ENCODE results near the gene CSF2RB.

Gene CSF2RB

DNA sequence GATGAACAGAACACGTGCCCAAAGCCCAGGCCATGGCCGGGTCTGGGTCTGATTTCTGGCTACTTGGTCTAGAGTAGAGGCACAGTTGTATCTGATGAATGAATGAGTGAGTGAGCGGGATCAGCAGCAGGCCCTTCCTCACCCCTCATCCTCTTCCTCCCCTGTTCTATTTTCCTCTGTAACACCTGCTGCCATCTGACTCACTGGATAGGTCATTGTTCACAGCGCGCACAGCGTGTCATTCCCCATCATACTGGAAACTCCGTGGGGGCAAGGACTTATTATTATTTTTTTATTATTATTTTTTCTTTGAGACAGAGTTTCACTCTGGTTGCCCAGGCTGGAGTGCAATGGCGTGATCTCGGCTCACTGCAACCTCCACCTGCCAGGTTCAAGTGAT is 38.7 kb upstream of the CSF2RB start:
- H3K27ac ChIP-seq: no peak overlapping the region
- ChIA-PET POLR2A (ENCODE audit: low non-redundant PET) (no interaction called here), CTCF (interaction anchor here (1.8 kb wide), 1 partner anchor 18 kb away, joined by 7 read pairs; no protein-coding TSS in a partner anchor)
- no peak for DNase-seq (ENCODE audit: low spot score)
- TF ChIP-seq, protein P1, sequence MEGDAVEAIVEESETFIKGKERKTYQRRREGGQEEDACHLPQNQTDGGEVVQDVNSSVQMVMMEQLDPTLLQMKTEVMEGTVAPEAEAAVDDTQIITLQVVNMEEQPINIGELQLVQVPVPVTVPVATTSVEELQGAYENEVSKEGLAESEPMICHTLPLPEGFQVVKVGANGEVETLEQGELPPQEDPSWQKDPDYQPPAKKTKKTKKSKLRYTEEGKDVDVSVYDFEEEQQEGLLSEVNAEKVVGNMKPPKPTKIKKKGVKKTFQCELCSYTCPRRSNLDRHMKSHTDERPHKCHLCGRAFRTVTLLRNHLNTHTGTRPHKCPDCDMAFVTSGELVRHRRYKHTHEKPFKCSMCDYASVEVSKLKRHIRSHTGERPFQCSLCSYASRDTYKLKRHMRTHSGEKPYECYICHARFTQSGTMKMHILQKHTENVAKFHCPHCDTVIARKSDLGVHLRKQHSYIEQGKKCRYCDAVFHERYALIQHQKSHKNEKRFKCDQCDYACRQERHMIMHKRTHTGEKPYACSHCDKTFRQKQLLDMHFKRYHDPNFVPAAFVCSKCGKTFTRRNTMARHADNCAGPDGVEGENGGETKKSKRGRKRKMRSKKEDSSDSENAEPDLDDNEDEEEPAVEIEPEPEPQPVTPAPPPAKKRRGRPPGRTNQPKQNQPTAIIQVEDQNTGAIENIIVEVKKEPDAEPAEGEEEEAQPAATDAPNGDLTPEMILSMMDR (conservative IDR thresholded peaks at IDR 0.05; ENCODE audit: low read depth): no peak

DNA sequence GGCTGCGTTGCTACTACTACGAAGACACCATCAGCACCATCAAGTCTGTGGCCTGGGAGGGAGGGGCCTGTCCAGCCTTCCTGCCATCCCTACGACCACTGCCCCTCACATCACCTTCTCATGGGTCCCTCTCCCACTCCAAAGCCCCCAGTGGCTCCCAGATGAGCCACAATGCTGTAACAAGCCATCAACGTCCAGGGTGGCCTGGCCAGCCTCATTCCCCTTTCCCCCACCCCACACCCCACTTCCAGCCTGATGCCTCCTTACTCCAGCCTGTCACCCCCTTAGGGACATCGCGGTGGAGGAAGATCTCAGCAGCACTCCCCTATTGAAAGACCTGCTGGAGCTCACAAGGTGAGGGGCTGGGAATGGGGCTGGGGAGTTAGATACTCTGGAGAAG is 37.7 kb upstream of the CSF2RB start:
- TF ChIP-seq, protein P1 (conservative IDR thresholded peaks at IDR 0.05; ENCODE audit: low read depth): no peak
- H3K27ac ChIP-seq: no peak overlapping the region
- no peak for DNase-seq (ENCODE audit: low spot score)
- CTCF ChIA-PET: no interaction called here
- POLR2A ChIA-PET (ENCODE audit: low non-redundant PET): no interaction called here

GRCh38 chr22:36879775-36880174 is 33.7 kb upstream of the CSF2RB start:
- DNase-seq (ENCODE audit: low spot score): no peak
- POLR2A ChIA-PET (ENCODE audit: low non-redundant PET): no interaction called here
- CTCF ChIA-PET: no interaction called here
- TF ChIP-seq, protein P1 (conservative IDR thresholded peaks at IDR 0.05; ENCODE audit: low read depth): no peak
- H3K27ac ChIP-seq: no peak overlapping the region

GRCh38 chr22:36881504-36882245 is 31.8 kb upstream of the CSF2RB start:
- ChIA-PET POLR2A (ENCODE audit: low non-redundant PET) (no interaction called here), CTCF (no interaction called here)
- DNase-seq (ENCODE audit: low spot score): no peak
- no peak overlapping the region for H3K27ac ChIP-seq
- TF ChIP-seq, protein P1 (conservative IDR thresholded peaks at IDR 0.05; ENCODE audit: low read depth): no peak

GRCh38 chr22:36884349-36885158 is 28.9 kb upstream of the CSF2RB start:
- POLR2A ChIA-PET (ENCODE audit: low non-redundant PET): no interaction called here
- DNase-seq (ENCODE audit: low spot score): no peak
- TF ChIP-seq, protein P1 (conservative IDR thresholded peaks at IDR 0.05; ENCODE audit: low read depth): no peak
- CTCF ChIA-PET: no interaction called here
- H3K27ac ChIP-seq: no peak overlapping the region

GRCh38 chr22:36885474-36885873 is 28.0 kb upstream of the CSF2RB start:
- DNase-seq (ENCODE audit: low spot score): no peak
- TF ChIP-seq, protein P1 (conservative IDR thresholded peaks at IDR 0.05; ENCODE audit: low read depth): no peak
- ChIA-PET CTCF (no interaction called here), POLR2A (ENCODE audit: low non-redundant PET) (no interaction called here)
- H3K27ac ChIP-seq: no peak overlapping the region
